Measurements from ENCODE around the gene CLCNKA. TPM values are rescaled to one million over a fixed set of nuclear protein-coding genes. Genes with fewer than 3 reads are reported as not detected.
"Not testable (repeated sequence)": the region's sequence is repeated elsewhere in the genome, so short reads cannot be mapped to it uniquely, and the experiment has no call there.

CLCNKA gene
- total and polyA plus RNA-seq, 2 of the 8 experiments (the other 6 are each of a cell fraction or from before 2014, with no cell fraction given) = 0.95 to 2.0 TPM

GRCh38 chr1:16042654-16043053 is 20.8 kb downstream of the CLCNKA start:
- H3K23ac ChIP-seq (ENCODE audit: insufficient read length); H3K27ac ChIP-seq (ENCODE audit: low read depth, low read length); H2BK5ac ChIP-seq (ENCODE audit: low read depth, low read length); H2AFZ ChIP-seq (ENCODE audit: low read length); H2BK20ac ChIP-seq (ENCODE audit: low read length); H2BK12ac ChIP-seq (ENCODE audit: low read depth, low read length); H3K4me1 ChIP-seq (replicated peaks in 1 of 4; ENCODE audit: control insufficient read depth in 3 of 4, insufficient read depth in 4 of 4, low read length in 3 of 4); H3K9me3 ChIP-seq (ENCODE audit: insufficient read depth in 2 of 2, low read depth in 1 of 2, low read length in 1 of 2); H4K8ac ChIP-seq (ENCODE audit: extremely low read depth, insufficient read depth, low read length); DNase-seq (ENCODE audit: low read depth in 1 of 2, low spot score in 2 of 2); H3K4me2 ChIP-seq (ENCODE audit: insufficient read depth in 1 of 2, low read depth in 2 of 2, low read length in 2 of 2); H3K23me2 ChIP-seq (ENCODE audit: low read depth, low read length); H4K5ac ChIP-seq (ENCODE audit: insufficient read length, low read depth, low read length); H3K4me3 ChIP-seq (ENCODE audit: extremely low read depth in 1 of 4, insufficient read depth in 2 of 4, low read depth in 3 of 4, low read length in 4 of 4); H2AK5ac ChIP-seq (ENCODE audit: low read depth, low read length); H3K18ac ChIP-seq (ENCODE audit: extremely low read depth, low read length); POLR2A ChIA-PET (ENCODE audit: partially characterized antibody); H4K91ac ChIP-seq (replicated peaks; ENCODE audit: insufficient read length, low read length); H3K56ac ChIP-seq (replicated peaks; ENCODE audit: insufficient read length, low read depth, low read length); H3K14ac ChIP-seq (ENCODE audit: insufficient read length); H2BK120ac ChIP-seq (replicated peaks; ENCODE audit: low read depth, low read length); H3K9ac ChIP-seq (replicated peaks in 1 of 4; ENCODE audit: extremely low read depth in 1 of 4, low read depth in 3 of 4, low read length in 3 of 4); H3K27me3 ChIP-seq (replicated peaks in 1 of 4; ENCODE audit: control insufficient read depth in 3 of 4, extremely low read depth in 1 of 4, insufficient read depth in 3 of 4, low read length in 3 of 4); H3K79me2 ChIP-seq (ENCODE audit: control insufficient read depth in 1 of 2, insufficient read depth in 2 of 2, low read length in 2 of 2); H3K4ac ChIP-seq (replicated peaks; ENCODE audit: insufficient read length, low read depth, low read length); H4K20me1 ChIP-seq (replicated peaks in 1 of 2; ENCODE audit: control insufficient read depth in 1 of 2, insufficient read depth in 2 of 2, low read length in 2 of 2); H3K79me1 ChIP-seq (ENCODE audit: low read depth, low read length); FAIRE-seq; H3K36me3 ChIP-seq (ENCODE audit: control insufficient read depth in 2 of 4, insufficient read depth in 4 of 4, low read length in 3 of 4); H2BK15ac ChIP-seq (ENCODE audit: low read length): not testable (repeated sequence)
- CTCF ChIA-PET (ENCODE audit: partially characterized antibody) = interaction anchor here (0.6 to 3.0 kb wide), 5 partner anchors 11 to 38 kb away, joined by 3 to 13 read pairs (median 6); no protein-coding TSS in a partner anchor
- WGBS, 2 experiments (ENCODE audit: extremely low coverage in 1 of 2, insufficient coverage in 1 of 2, insufficient read length in 1 of 2, insufficient replicate concordance in 2 of 2, low coverage in 1 of 2, low lambda C conversion rate in 2 of 2, missing lambda C conversion rate in 1 of 2) = 83% methylated on average over 7 of the region's 9 CpGs; no CpG with 5 or more reads in 1 of the 2 experiments
